ENCODE measurements around the gene C11orf68.
"Not testable (repeated sequence)": the region's sequence is repeated elsewhere in the genome, so short reads cannot be mapped to it uniquely, and the experiment has no call there.

The C11orf68 gene

GRCh38 chr11:65912845-65913244, 6.0 kb downstream of the C11orf68 start:
- DNase-seq (ENCODE audit: low spot score): no peak

GRCh38 chr11:65911682-65912568, 6.9 kb downstream of the C11orf68 start:
- DNase-seq (ENCODE audit: low spot score): peak; percentile 78

- DNase-seq (ENCODE audit: low spot score): no peak
These were observed 11.0 kb downstream of the C11orf68 start for GRCh38 chr11:65907878-65908277.

- no peak for DNase-seq (ENCODE audit: low spot score)
These were observed 12.3 kb downstream of the C11orf68 start for GRCh38 chr11:65906602-65907001.

GRCh38 chr11:65903715-65904114, 15.1 kb downstream of the C11orf68 start:
- DNase-seq (ENCODE audit: low spot score): no peak

DNA sequence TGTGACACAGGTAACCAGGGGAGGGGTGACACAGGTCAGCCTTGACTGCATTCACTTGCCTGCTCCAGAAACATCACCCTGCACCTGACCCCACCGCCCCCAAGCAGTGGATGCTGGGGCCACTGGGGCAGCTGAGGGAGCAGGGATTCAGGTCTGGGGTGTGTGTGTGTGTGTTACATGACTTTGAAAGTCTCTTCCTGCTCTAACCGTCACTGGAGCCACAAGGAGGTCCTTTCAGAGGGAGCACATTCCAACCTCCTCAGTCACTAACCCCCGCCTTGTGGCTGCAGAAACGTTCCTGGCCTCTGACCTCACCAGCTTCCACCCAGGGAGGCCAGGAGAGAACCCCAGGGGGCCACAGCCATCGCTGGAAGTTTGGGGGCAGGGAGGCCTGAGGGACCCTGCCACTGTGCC, 15.8 kb downstream of the C11orf68 start:
- DNase-seq (ENCODE audit: low spot score): no peak

DNA sequence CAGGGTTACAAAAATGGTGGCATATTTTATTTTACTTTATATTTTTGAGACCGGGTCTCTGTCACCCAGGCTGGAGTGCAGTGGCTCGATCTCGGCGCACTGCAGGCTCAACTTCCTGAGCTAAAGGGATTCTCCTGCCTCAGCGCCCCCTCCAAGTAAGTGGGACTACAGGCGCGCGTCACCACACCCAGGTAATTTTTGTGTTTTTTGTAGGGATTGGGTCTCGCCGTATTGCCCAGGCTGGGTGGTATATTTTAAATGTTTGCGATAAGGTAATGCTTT, 18.0 kb downstream of the C11orf68 start:
- DNase-seq (ENCODE audit: low spot score): no peak

GRCh38 chr11:65900125-65900898, 18.6 kb downstream of the C11orf68 start, which contains the start of gene FOSL1:
Gene FOSL1 (minus strand): TSS chr11:65900388. CDS start chr11:65900339, 49 bp downstream.
- peak; percentile 78 for DNase-seq (ENCODE audit: low spot score)

DNA sequence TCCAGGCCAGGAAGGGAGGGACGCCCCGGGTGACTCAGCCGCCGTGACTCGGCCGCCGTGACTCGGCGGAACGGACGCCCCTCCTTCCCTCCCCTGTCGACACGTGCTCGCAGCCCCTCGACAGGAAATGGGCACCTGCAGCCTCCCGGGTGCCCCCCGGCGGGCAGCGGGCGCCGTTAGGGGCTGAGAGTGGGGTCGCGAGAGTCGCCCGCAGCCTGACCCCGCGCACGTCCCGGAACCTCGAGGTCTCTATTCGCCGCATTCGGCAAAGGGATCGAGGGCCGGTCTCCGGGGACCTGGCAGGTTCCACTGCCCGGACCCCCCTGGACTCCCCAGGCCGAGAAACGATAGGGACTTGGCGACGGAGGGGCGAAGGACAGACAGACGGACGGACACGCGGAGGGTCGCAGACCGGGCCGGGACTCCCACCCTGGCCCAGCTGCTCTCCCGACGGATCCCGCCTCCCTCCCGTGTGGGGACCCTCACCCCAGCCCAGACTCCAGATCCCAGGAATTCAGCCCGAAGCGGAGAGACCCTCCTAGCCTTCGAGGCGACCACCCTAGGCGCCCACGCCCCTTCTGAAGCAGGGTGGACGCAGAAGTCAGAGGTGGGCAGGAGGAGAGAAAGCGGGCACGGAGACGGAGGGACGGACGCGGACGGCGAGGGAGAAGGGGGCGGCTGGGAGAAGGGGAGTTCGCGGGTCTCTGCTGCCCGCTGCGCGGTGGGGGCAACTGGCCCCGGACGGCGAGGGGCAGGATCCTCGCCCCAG, 19.3 kb downstream of the C11orf68 start:
- DNase-seq (ENCODE audit: low spot score): no peak

DNA sequence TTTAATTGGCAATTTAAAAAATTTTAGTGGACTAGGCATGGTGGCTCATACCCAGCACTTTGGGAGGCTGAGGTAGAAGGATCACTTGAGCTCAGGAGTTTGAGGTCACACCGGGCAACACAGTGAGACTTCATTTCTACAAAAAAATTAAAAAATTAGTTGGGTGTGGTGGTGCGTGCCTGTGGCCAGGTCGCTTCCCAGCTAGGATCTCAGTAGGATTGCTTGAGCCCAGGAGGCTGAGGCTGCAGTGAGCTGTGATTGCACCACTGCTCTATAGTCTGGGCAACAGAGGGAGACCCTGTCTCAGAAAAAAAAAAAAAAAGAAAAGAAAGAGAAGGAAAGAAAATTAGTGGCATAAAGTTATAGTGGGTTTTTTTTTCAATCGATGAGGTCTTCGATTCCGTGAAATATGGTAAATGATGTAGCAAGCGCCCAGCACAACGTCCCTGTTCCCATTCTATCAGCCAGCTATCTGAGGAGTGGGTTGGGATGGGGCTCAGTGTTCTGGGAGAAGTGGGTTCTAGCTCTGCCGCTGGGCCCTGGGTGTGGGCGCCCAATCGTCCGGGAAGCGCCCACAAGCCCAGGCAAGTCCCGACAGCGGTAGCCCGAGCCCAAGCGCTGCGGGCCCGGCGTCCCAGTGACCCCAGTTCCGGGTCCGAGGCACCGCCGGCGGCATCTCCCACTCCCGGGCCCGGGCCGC, 20.1 kb downstream of the C11orf68 start:
- DNase-seq (ENCODE audit: low spot score): no peak

DNA sequence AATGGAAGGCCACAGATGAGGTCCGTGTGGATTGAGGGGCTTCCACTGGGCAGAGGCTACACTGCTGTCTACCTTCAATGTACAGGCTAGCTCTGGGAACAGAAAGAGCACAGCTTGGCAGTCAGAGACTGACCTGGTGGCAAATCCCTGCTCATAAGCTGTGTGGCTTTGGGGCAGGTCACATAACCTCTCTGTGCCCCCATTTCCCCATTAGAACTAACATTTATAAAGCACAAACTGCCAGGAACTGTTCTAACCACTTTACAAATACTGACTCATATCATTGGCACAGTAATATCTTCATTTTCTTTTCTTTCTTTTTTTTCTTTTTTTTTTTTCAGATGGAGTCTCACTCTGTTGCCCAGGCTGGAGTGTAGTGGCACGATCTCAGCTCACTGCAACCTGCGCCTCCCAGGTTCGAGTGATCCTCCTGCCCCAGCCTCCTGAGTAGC, 21.8 kb downstream of the C11orf68 start:
- DNase-seq (ENCODE audit: low spot score): no peak

- DNase-seq (ENCODE audit: low spot score): no peak
These were observed 22.5 kb downstream of the C11orf68 start for GRCh38 chr11:65896034-65896999.

GRCh38 chr11:65895482-65895981, 23.3 kb downstream of the C11orf68 start:
- no peak for DNase-seq (ENCODE audit: low spot score)

DNA sequence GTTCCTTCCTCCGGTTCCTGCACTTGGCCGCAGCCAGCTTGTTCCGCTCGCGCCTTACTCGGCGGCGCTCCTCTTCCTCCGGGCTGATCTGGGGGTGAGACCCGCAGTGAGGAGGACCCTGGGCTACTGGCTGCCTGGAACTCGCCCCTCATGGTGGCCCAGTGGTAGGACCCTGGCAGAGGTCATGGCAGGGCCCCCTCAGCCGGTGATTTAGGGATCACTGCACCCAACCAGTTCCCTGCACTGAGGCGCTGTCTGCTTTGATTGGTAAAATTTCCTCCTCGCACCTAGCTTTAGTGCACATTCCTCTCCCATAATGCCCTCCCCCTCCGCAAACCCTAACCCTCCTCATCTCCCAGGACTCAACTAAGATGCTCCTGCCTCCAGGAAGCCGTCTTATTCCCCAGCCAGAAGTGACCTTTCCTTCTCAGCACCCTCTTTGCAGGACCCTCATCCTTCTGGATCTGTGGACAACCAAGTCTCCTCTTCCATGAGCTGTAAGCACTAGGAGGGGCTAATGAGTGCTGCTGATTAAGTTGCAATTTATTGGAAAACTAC, 24.7 kb downstream of the C11orf68 start:
- no peak for DNase-seq (ENCODE audit: low spot score)

GRCh38 chr11:65892661-65893317, 26.1 kb downstream of the C11orf68 start:
- DNase-seq (ENCODE audit: low spot score): no peak

DNA sequence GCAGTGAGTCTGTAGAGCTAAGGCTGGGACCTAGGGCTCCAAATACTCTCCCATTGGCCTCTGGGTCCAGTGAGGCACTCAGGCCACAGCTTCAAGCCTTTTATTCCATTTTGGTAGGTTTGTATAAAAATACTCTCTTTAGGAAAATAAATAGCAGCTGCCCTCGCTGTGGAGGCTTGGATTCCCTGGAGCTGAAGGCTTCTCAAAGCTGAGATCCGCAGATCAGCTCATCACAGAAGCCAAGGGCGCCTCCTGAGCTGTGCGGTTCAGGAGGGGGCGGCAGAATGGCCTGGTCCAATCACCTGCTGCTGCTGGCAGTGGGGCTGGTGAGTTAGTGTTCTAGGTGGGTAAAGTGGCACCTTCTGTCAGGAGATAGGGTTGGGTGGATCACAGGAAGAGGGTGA, 26.7 kb downstream of the C11orf68 start:
- not testable (repeated sequence) for DNase-seq (ENCODE audit: low spot score)

- DNase-seq (ENCODE audit: low spot score): no peak
These were observed 27.4 kb downstream of the C11orf68 start for GRCh38 chr11:65891219-65892136.

Data from HuH-7.5 (cell line).